Measurements from ENCODE around the gene EPHA3. TPM values are rescaled to one million over a fixed set of nuclear protein-coding genes. Genes with fewer than 3 reads are reported as not detected.

The EPHA3 gene
- total and polyA plus RNA-seq, 4 donors = 0.18 to 11.7 (median 1.5) TPM

GRCh38 chr3:89087851-89088250 is 19.6 kb upstream of the EPHA3 start:
- Histone ChIP-seq H3K27ac (ENCODE audit: low read depth in 1 of 2, low read length in 1 of 2) (no peak overlapping the region), H3K36me3 (ENCODE audit: control insufficient read depth in 4 of 4, insufficient read depth in 4 of 4, low read length in 4 of 4) (no peaks in the 10 kb centered on the region), H3K9ac (ENCODE audit: insufficient read depth in 1 of 2, low read length in 2 of 2) (no peak overlapping the region), H3K4me3 (no peak overlapping the region), H3K4me1 (ENCODE audit: control insufficient read depth in 5 of 5, insufficient read depth in 5 of 5, low read length in 5 of 5) (no peaks in the 10 kb centered on the region), H3K27me3 (ENCODE audit: control insufficient read depth in 3 of 3, insufficient read depth in 3 of 3, low read length in 2 of 3) (no peaks in the 10 kb centered on the region), H3K9me3 (ENCODE audit: control insufficient read depth in 4 of 4, insufficient read depth in 3 of 4, low read length in 3 of 4) (no peaks in the 10 kb centered on the region)
- 74 to 86% methylated on average over 1 of the region's 1 CpG for WGBS, 2 donors
- TF ChIP-seq, protein P1, sequence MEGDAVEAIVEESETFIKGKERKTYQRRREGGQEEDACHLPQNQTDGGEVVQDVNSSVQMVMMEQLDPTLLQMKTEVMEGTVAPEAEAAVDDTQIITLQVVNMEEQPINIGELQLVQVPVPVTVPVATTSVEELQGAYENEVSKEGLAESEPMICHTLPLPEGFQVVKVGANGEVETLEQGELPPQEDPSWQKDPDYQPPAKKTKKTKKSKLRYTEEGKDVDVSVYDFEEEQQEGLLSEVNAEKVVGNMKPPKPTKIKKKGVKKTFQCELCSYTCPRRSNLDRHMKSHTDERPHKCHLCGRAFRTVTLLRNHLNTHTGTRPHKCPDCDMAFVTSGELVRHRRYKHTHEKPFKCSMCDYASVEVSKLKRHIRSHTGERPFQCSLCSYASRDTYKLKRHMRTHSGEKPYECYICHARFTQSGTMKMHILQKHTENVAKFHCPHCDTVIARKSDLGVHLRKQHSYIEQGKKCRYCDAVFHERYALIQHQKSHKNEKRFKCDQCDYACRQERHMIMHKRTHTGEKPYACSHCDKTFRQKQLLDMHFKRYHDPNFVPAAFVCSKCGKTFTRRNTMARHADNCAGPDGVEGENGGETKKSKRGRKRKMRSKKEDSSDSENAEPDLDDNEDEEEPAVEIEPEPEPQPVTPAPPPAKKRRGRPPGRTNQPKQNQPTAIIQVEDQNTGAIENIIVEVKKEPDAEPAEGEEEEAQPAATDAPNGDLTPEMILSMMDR (IDR thresholded peaks at IDR 0.05; ENCODE audit: control extremely low read depth, extremely low read depth) = no peak
- DNase-seq = no peak
- ATAC-seq (ENCODE audit: insufficient read depth, low FRiP score) = no peak

DNA sequence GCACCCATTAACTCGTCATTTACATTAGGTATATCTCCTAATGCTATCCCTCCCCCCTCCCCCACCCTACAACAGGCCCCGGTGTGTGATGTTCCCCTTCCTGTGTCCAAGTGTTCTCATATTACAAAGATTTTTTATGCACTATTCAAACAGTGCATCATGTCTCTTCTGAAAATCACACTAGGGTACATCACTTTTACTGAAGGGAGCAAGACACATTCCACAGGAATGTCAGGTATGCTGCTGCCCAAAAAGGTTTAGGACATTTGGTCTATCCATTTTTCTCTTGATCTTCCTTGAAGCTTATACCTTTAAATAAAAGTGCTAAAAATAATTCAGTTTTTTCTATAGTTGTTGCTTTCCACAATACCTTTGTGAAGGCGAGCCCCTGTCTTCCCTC is 9.2 kb upstream of the EPHA3 start:
- DNase-seq = no peak
- TF ChIP-seq, protein P1 (IDR thresholded peaks at IDR 0.05; ENCODE audit: control extremely low read depth, extremely low read depth) = no peak

DNA sequence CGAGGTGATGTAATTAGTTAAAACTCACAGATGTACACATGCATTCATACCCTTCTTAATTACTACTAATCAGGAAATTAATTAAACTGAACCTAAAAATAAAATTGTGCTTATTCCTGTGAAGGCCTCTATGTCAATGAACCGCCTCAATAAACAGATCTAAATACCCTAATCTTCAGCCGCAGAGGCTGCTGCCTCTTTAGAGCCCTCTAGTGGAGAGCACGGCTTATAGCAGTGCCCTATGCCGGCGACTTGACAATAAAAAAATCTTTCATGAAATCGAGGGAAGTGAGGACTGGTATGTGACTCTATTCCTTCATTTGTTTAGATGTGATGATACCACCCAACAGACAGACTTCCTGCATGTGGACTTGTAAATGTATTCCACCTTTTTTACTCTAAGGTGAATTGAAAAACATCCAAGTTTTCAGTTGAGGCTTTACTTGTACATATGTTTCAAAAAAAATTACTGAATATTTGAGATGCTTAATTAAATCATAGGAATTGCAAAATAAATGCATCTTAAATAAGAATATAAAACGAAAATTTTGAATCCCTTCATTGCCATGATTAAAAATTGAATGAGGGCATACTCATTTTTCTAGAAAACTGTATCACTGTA is 8.3 kb upstream of the EPHA3 start:
- no peaks in the 10 kb centered on the region for H3K4me1 ChIP-seq (ENCODE audit: control insufficient read depth in 5 of 5, insufficient read depth in 5 of 5, low read length in 5 of 5)
- no peaks in the 10 kb centered on the region for H3K9me3 ChIP-seq (ENCODE audit: control insufficient read depth in 4 of 4, insufficient read depth in 3 of 4, low read length in 3 of 4)
- no peak overlapping the region for H3K4me3 ChIP-seq
- H3K27ac ChIP-seq (ENCODE audit: low read depth in 1 of 2, low read length in 1 of 2) = no peak overlapping the region
- no peaks in the 10 kb centered on the region for H3K36me3 ChIP-seq (ENCODE audit: control insufficient read depth in 4 of 4, insufficient read depth in 4 of 4, low read length in 4 of 4)
- ATAC-seq (ENCODE audit: insufficient read depth, low FRiP score) = peak; percentile 79
- no peaks in the 10 kb centered on the region for H3K27me3 ChIP-seq (ENCODE audit: control insufficient read depth in 3 of 3, insufficient read depth in 3 of 3, low read length in 2 of 3)
- WGBS, 2 donors = 18 to 22% methylated on average over 8 of the region's 8 CpGs
- TF ChIP-seq, protein P1 (IDR thresholded peaks at IDR 0.05; ENCODE audit: control extremely low read depth, extremely low read depth) = peak; percentile 49
- peak; percentile 51 to 71 (median 64) for DNase-seq
- H3K9ac ChIP-seq (ENCODE audit: insufficient read depth in 1 of 2, low read length in 2 of 2) = no peak overlapping the region

More for the DNA sequence above, 9.2 kb upstream of the EPHA3 start:
- no peak overlapping the region for H3K27ac ChIP-seq (ENCODE audit: low read depth in 1 of 2, low read length in 1 of 2)
- H3K9ac ChIP-seq (ENCODE audit: insufficient read depth in 1 of 2, low read length in 2 of 2) = no peak overlapping the region
- H3K27me3 ChIP-seq (ENCODE audit: control insufficient read depth in 3 of 3, insufficient read depth in 3 of 3, low read length in 2 of 3) = no peaks in the 10 kb centered on the region
- WGBS, 2 donors = 78 to 83% methylated on average over 3 of the region's 3 CpGs
- no peaks in the 10 kb centered on the region for H3K4me1 ChIP-seq (ENCODE audit: control insufficient read depth in 5 of 5, insufficient read depth in 5 of 5, low read length in 5 of 5)
- no peak for ATAC-seq (ENCODE audit: insufficient read depth, low FRiP score)
- no peaks in the 10 kb centered on the region for H3K9me3 ChIP-seq (ENCODE audit: control insufficient read depth in 4 of 4, insufficient read depth in 3 of 4, low read length in 3 of 4)
- no peaks in the 10 kb centered on the region for H3K36me3 ChIP-seq (ENCODE audit: control insufficient read depth in 4 of 4, insufficient read depth in 4 of 4, low read length in 4 of 4)
- H3K4me3 ChIP-seq = no peak overlapping the region

GRCh38 chr3:89101251-89101650 is 6.2 kb upstream of the EPHA3 start:
- no peak for DNase-seq
- no peak overlapping the region for H3K27ac ChIP-seq (ENCODE audit: low read depth in 1 of 2, low read length in 1 of 2)
- peaks cover 0 to 4% (median 0%) of the 10 kb centered on the region in 3 donors for H3K27me3 ChIP-seq (ENCODE audit: control insufficient read depth in 3 of 3, insufficient read depth in 3 of 3, low read length in 2 of 3)

More at GRCh38 chr3:89101251-89101650, 6.2 kb upstream of the EPHA3 start:
- Histone ChIP-seq H3K9me3 (ENCODE audit: control insufficient read depth in 4 of 4, insufficient read depth in 3 of 4, low read length in 3 of 4) (no peaks in the 10 kb centered on the region), H3K4me3 (no peak overlapping the region), H3K36me3 (ENCODE audit: control insufficient read depth in 4 of 4, insufficient read depth in 4 of 4, low read length in 4 of 4) (no peaks in the 10 kb centered on the region), H3K4me1 (ENCODE audit: control insufficient read depth in 5 of 5, insufficient read depth in 5 of 5, low read length in 5 of 5) (peaks cover 0 to 4% (median 0%) of the 10 kb centered on the region in 5 donors), H3K9ac (ENCODE audit: insufficient read depth in 1 of 2, low read length in 2 of 2) (no peak overlapping the region)
- TF ChIP-seq, protein P1 (IDR thresholded peaks at IDR 0.05; ENCODE audit: control extremely low read depth, extremely low read depth) = no peak
- no peak for ATAC-seq (ENCODE audit: insufficient read depth, low FRiP score)

All from lung (tissue), 12 donors.